ENCODE measurements around the gene CPNE2.

DNA sequence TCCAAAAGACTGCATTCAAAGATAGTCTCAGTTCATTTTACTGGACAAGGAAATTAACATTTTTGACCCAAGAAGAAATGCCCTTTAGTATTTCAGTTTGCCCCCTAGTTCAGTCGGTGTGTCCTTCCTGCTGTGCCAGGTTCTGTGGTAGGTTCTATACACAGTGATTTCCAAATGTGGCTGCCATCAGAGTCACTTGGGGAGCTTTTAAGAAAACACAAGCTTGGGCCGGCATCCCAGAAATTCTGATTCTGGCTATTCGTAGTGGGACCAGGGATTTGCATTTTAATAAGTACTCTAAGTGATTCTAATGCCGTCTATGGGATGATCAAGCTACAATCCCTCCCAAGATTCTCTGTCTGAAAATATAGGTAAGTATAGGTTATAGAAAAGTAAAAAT lies 103.9 kb downstream of the CPNE2 start:
- TF ChIP-seq, protein P1, sequence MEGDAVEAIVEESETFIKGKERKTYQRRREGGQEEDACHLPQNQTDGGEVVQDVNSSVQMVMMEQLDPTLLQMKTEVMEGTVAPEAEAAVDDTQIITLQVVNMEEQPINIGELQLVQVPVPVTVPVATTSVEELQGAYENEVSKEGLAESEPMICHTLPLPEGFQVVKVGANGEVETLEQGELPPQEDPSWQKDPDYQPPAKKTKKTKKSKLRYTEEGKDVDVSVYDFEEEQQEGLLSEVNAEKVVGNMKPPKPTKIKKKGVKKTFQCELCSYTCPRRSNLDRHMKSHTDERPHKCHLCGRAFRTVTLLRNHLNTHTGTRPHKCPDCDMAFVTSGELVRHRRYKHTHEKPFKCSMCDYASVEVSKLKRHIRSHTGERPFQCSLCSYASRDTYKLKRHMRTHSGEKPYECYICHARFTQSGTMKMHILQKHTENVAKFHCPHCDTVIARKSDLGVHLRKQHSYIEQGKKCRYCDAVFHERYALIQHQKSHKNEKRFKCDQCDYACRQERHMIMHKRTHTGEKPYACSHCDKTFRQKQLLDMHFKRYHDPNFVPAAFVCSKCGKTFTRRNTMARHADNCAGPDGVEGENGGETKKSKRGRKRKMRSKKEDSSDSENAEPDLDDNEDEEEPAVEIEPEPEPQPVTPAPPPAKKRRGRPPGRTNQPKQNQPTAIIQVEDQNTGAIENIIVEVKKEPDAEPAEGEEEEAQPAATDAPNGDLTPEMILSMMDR (IDR thresholded peaks at IDR 0.05; ENCODE audit: low read length) = no peak
- no peak for TF ChIP-seq EZH2 (IDR thresholded peaks at IDR 0.05; ENCODE audit: borderline replicate concordance, low read length)

Data from OCI-LY1 (cell line).